ENCODE results near the gene MDGA2. TPM values are rescaled to one million over a fixed set of nuclear protein-coding genes. Genes with fewer than 3 reads are reported as not detected.

MDGA2 gene
- total and polyA plus RNA-seq, 2 of the 13 experiments (the other 11 are each of a cell fraction or from before 2014, with no cell fraction given): not detected

- intact Hi-C loops (cut with micrococcal nuclease; ENCODE audit: unreplicated experiment) (no loop called here), in situ Hi-C loops (cut with HindIII; ENCODE audit: extremely low pct_ligation_motif_present, low pct_unique_long_range_greater_than_20kb) (no loop called here)
- H3K79me2 ChIP-seq (ENCODE audit: insufficient read depth, low read length): no peaks in the 10 kb centered on the region
- no peak overlapping the region for H3K4me3 ChIP-seq (replicated peaks in 1 of 3; ENCODE audit: insufficient read depth in 1 of 3, low read depth in 2 of 3, low read length in 3 of 3)
- no TSS peak for BruUV-seq (replicated peaks)
- no peak for TF ChIP-seq PRDM15 (CRISPR knock-in tag; IDR thresholded peaks at IDR 0.05)
- TF ChIP-seq, protein P1, sequence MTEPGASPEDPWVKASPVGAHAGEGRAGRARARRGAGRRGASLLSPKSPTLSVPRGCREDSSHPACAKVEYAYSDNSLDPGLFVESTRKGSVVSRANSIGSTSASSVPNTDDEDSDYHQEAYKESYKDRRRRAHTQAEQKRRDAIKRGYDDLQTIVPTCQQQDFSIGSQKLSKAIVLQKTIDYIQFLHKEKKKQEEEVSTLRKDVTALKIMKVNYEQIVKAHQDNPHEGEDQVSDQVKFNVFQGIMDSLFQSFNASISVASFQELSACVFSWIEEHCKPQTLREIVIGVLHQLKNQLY (CRISPR knock-in tag; IDR thresholded peaks at IDR 0.05): no peak
- WGBS (ENCODE audit: low lambda C conversion rate): under 1% methylated on average over 6 of the region's 6 CpGs
- H3K27me3 ChIP-seq (ENCODE audit: control insufficient read depth in 1 of 2, insufficient read depth in 2 of 2, low read length in 2 of 2): no peaks in the 10 kb centered on the region
- ChIA-PET CTCF (ENCODE audit: low intra/inter-chr PET ratio, low total read pairs) (no interaction called here), POLR2A (no interaction called here)
- no peak overlapping the region for H3K27ac ChIP-seq (ENCODE audit: extremely low read length, insufficient read depth, low read length)
- no peaks in the 10 kb centered on the region for H3K36me3 ChIP-seq (replicated peaks in 1 of 2; ENCODE audit: control insufficient read depth in 1 of 2, insufficient read depth in 2 of 2, low read length in 2 of 2)
- H3K4me2 ChIP-seq (ENCODE audit: low read depth, low read length): no peak overlapping the region
- H3K9me3 ChIP-seq (ENCODE audit: low read length): peaks cover 5% of the 10 kb centered on the region; the same call in 1 of the 2 replicates
- H3K4me1 ChIP-seq (ENCODE audit: insufficient read depth, low read length): no peaks in the 10 kb centered on the region
- no peak for ATAC-seq
- no peak for DNase-seq (ENCODE audit: low spot score)
- no peak overlapping the region for H2AFZ ChIP-seq (ENCODE audit: low read length)
- H4K20me1 ChIP-seq (ENCODE audit: insufficient read depth, low read length): no peaks in the 10 kb centered on the region
- H3K9ac ChIP-seq (ENCODE audit: insufficient read depth, low read depth, low read length): no peak overlapping the region
- FAIRE-seq: no peak
These were observed 689.6 kb downstream of the MDGA2 start for GRCh38 chr14:46985529-46986380.

Data from HepG2 (cell line).